Measurements from ENCODE around the gene SLC8A3. TPM values are rescaled to one million over a fixed set of nuclear protein-coding genes. Genes with fewer than 3 reads are reported as not detected.
A peak's percentile ranks its signal among the peaks of the same experiment; 100 is the strongest.

Gene SLC8A3
- polyA plus RNA-seq (2012; rRNA removed) = 0.26 and 0.67 TPM in 2 replicates
- 0.73 and 1.1 TPM in 2 replicates for polyA plus RNA-seq (2012; cell fraction: cytosol; rRNA removed)
- 0.54 and 0.61 TPM in 2 replicates for polyA plus RNA-seq (2012; cell fraction: nucleus; rRNA removed)

GRCh38 chr14:70188659-70189455 lies at the start of gene SLC8A3:
TSS of gene SLC8A3 (minus strand) at chr14:70188951. CDS start at chr14:70168422, 20,529 bp downstream.
- CTCF ChIA-PET = interaction anchor here (0.8 to 2.4 kb wide), 16 partner anchors 26 to 170 kb away, joined by 3 to 11 read pairs (median 4); partner anchors contain the start of gene COX16
- peak within 1 kb of the TSS in 1 of 2 experiments; percentile 88; a peak in 2 of 4 replicates for H3K27ac ChIP-seq (ENCODE audit: low read depth in 2 of 2, low read length in 1 of 2)
- no peaks in the 10 kb centered on the region for H3K9me2 ChIP-seq
- no peak for TF ChIP-seq RXRA (IDR thresholded peaks at IDR 0.05; ENCODE audit: borderline replicate concordance, low read depth)
- TF ChIP-seq MXI1 (IDR thresholded peaks at IDR 0.05; ENCODE audit: low read depth, low read length) = peak; percentile 73
- no peak for TF ChIP-seq ELF1 (IDR thresholded peaks at IDR 0.05)
- TF ChIP-seq CTCF (IDR thresholded peaks at IDR 0.05) = no peak
- TF ChIP-seq IRF3 (IDR thresholded peaks at IDR 0.05; ENCODE audit: low read depth, low read length) = no peak
- no peak for TF ChIP-seq RCOR1 (IDR thresholded peaks at IDR 0.05; ENCODE audit: low read length)
- no peak for TF ChIP-seq POLR2AphosphoS5 (IDR thresholded peaks at IDR 0.05; ENCODE audit: low read depth, low read length)
- TF ChIP-seq JUND (IDR thresholded peaks at IDR 0.05) = no peak
- 0 out of 2 replicates have a peak, but pooled peaks have one; percentile 27 for TF ChIP-seq FOXJ3 (CRISPR knock-in tag; IDR thresholded peaks at IDR 0.05)
- no peak for TF ChIP-seq FOXM1 (IDR thresholded peaks at IDR 0.05; ENCODE audit: low read depth)
- no peak for TF ChIP-seq TEAD4 (IDR thresholded peaks at IDR 0.05; ENCODE audit: borderline replicate concordance, insufficient read depth)
- no peak for TF ChIP-seq REST (IDR thresholded peaks at IDR 0.05; ENCODE audit: low read depth, low read length)
- no peak for TF ChIP-seq USF1 (IDR thresholded peaks at IDR 0.05; ENCODE audit: borderline replicate concordance, low read depth)
- TF ChIP-seq YY1 (IDR thresholded peaks at IDR 0.05; ENCODE audit: low read depth) = no peak
- TF ChIP-seq NFIC (IDR thresholded peaks at IDR 0.05; ENCODE audit: borderline replicate concordance) = no peak
- peak; percentile 56; the same call in 1 of the 2 replicates for TF ChIP-seq GATA2 (CRISPR knock-in tag; IDR thresholded peaks at IDR 0.05)
- no peak for TF ChIP-seq MAX (IDR thresholded peaks at IDR 0.05; ENCODE audit: low read depth)
- no peak for TF ChIP-seq ZBTB33 (IDR thresholded peaks at IDR 0.05; ENCODE audit: borderline replicate concordance, low read depth)
- TF ChIP-seq CHD2 (IDR thresholded peaks at IDR 0.05; ENCODE audit: low read length, partially characterized antibody) = no peak
- TF ChIP-seq FOSL2 (IDR thresholded peaks at IDR 0.05; ENCODE audit: borderline replicate concordance, low read depth) = no peak
- TF ChIP-seq MEF2A (IDR thresholded peaks at IDR 0.05; ENCODE audit: borderline replicate concordance, low read depth) = no peak
- no peak for TF ChIP-seq TCF12 (IDR thresholded peaks at IDR 0.05)
- TF ChIP-seq EZH2phosphoT487 (IDR thresholded peaks at IDR 0.05; ENCODE audit: borderline replicate concordance, low read depth) = no peak

More at GRCh38 chr14:70188659-70189455, at the start of gene SLC8A3:
- no peak within 1 kb of the TSS for H3K9ac ChIP-seq
- H3K27me3 ChIP-seq (ENCODE audit: insufficient read depth) = peaks cover 20% of the 10 kb centered on the region
- H3K4me1 ChIP-seq (ENCODE audit: control insufficient read depth in 1 of 2, insufficient read depth in 2 of 2, low read depth in 1 of 2, low read length in 1 of 2) = peaks cover 0 to 33% of the 10 kb centered on the region in 2 experiments; a peak in 2 of 4 replicates
- H3K79me2 ChIP-seq (ENCODE audit: insufficient read depth) = no peaks in the 10 kb centered on the region
- POLR2A ChIA-PET = interaction anchor here (0.6 to 2.1 kb wide), 16 partner anchors 9 to 170 kb away, joined by 3 to 17 read pairs (median 5); partner anchors contain the start of gene COX16
- H2AFZ ChIP-seq (ENCODE audit: low read depth) = peak within 1 kb of the TSS; percentile 76; the same call in 1 of the 2 replicates
- H3K4me2 ChIP-seq = peak within 1 kb of the TSS; percentile 87
- peak within 1 kb of the TSS; percentile 57 to 63 for H3K4me3 ChIP-seq (ENCODE audit: low read depth in 2 of 2, low read length in 1 of 2)
- H3K9me3 ChIP-seq = no peaks in the 10 kb centered on the region
- H4K20me1 ChIP-seq (ENCODE audit: insufficient read depth) = no peaks in the 10 kb centered on the region
- WGBS (ENCODE audit: low lambda C conversion rate) = 3% methylated on average over 13 of the region's 83 CpGs
- H3K36me3 ChIP-seq (replicated peaks in 1 of 2; ENCODE audit: control insufficient read depth in 1 of 2, insufficient read depth in 2 of 2, low read length in 1 of 2) = no peaks in the 10 kb centered on the region
- H3F3A ChIP-seq (replicated peaks; ENCODE audit: insufficient read depth) = no peaks in the 10 kb centered on the region
- peak; percentile 85 for DNase-seq

Data from SK-N-SH (cell line).